Calu3 (cell line): ENCODE results near the gene NEDD9. TPM values are rescaled to one million over a fixed set of nuclear protein-coding genes. Genes with fewer than 3 reads are reported as not detected.
A peak's percentile ranks its signal among the peaks of the same experiment; 100 is the strongest.

Experiments
- BruUV-seq: library from RNA; stranded (reverse); fragments of 400-500 nt; replicated peaks from 2 replicates; lab custom pipeline; 2021; lab: Mats Ljungman, UMichigan
- CTCF ChIA-PET: fragments of 300-600 bp; sonication (Branson Sonifier 250); formaldehyde crosslinking; loops from one replicate; lab custom pipeline; 2022; ENCODE audit warnings: antibody characterized with exemption; lab: Charles Lee
- DNase-seq: peaks from one replicate; pipeline ENCODE4 v3.0.0; 2022
- H3K27ac Mint-ChIP-seq: one replicate; pipeline ENCODE4 v1.8.0; 2022; ENCODE audit warnings: mixed read lengths; ENCODE audit not compliant: unreplicated experiment
- H3K27me3 Mint-ChIP-seq: one replicate; pipeline ENCODE4 v1.8.0; 2022; ENCODE audit warnings: mixed read lengths; ENCODE audit not compliant: unreplicated experiment
- H3K36me3 Mint-ChIP-seq: one replicate; pipeline ENCODE4 v1.8.0; 2022; ENCODE audit warnings: mild to moderate bottlenecking, moderate library complexity, mixed read lengths; ENCODE audit not compliant: insufficient read depth, unreplicated experiment
- H3K4me1 Mint-ChIP-seq: one replicate; pipeline ENCODE4 v1.8.0; 2022; ENCODE audit warnings: mild to moderate bottlenecking, low read depth, mixed read lengths; ENCODE audit not compliant: unreplicated experiment
- H3K4me3 Mint-ChIP-seq: one replicate; pipeline ENCODE4 v1.8.0; 2022; ENCODE audit warnings: mild to moderate bottlenecking, low read depth, moderate library complexity, mixed read lengths; ENCODE audit not compliant: unreplicated experiment
- H3K9me3 Mint-ChIP-seq: one replicate; pipeline ENCODE4 v1.8.0; 2022; ENCODE audit warnings: low read depth, mixed read lengths; ENCODE audit not compliant: unreplicated experiment
- CTCF ChIP-seq: fragments of 200-600 bp; IDR thresholded peaks from one replicate; pipeline ENCODE4 v1.8.0; 2022; ENCODE audit warnings: antibody characterized with exemption; ENCODE audit not compliant: unreplicated experiment
- intact Hi-C: fragments of 100-400 bp; cut with micrococcal nuclease; formaldehyde crosslinking; loops from one replicate; pipeline ENCODE4 v1.10.0; 2022; ENCODE audit not compliant: unreplicated experiment
- total RNA-seq: library from RNA; stranded (reverse); gene quantifications from 2 replicates; pipeline ENCODE4 v1.2.3, GENCODE V29; 2022

Gene NEDD9
- total RNA-seq, 1 experiment from 2014 or later = 28.1 TPM

GRCh38 chr6:11258260-11259237, 26.1 kb upstream of the NEDD9 start:
- no peak for TF ChIP-seq CTCF
- H3K9me3 Mint-ChIP-seq = no peaks in the 10 kb centered on the region
- CTCF ChIA-PET = no interaction called here
- BruUV-seq = no TSS peak
- no peaks in the 10 kb centered on the region for H3K27me3 Mint-ChIP-seq
- no peak for DNase-seq
- intact Hi-C loops = no loop called here
- H3K27ac Mint-ChIP-seq = no peak overlapping the region
- no peak overlapping the region for H3K4me3 Mint-ChIP-seq
- no peaks in the 10 kb centered on the region for H3K36me3 Mint-ChIP-seq
- peaks cover 11% of the 10 kb centered on the region for H3K4me1 Mint-ChIP-seq

- no TSS peak for BruUV-seq
- CTCF ChIA-PET = no interaction called here
- no peak overlapping the region for H3K27ac Mint-ChIP-seq
- no peaks in the 10 kb centered on the region for H3K36me3 Mint-ChIP-seq
- H3K4me3 Mint-ChIP-seq = no peak overlapping the region
- no peak for TF ChIP-seq CTCF
- H3K9me3 Mint-ChIP-seq = no peaks in the 10 kb centered on the region
- H3K27me3 Mint-ChIP-seq = no peaks in the 10 kb centered on the region
- no peak for DNase-seq
- intact Hi-C loops = no loop called here
- peaks cover 21% of the 10 kb centered on the region for H3K4me1 Mint-ChIP-seq
These were observed 23.1 kb upstream of the NEDD9 start for GRCh38 chr6:11255610-11256009.

GRCh38 chr6:11253594-11253993, 21.1 kb upstream of the NEDD9 start:
- intact Hi-C loops = no loop called here
- peaks cover 21% of the 10 kb centered on the region for H3K4me1 Mint-ChIP-seq
- no peak overlapping the region for H3K4me3 Mint-ChIP-seq
- H3K27me3 Mint-ChIP-seq = no peaks in the 10 kb centered on the region
- H3K27ac Mint-ChIP-seq = no peak overlapping the region
- H3K36me3 Mint-ChIP-seq = no peaks in the 10 kb centered on the region
- peaks cover 2% of the 10 kb centered on the region for H3K9me3 Mint-ChIP-seq
- no peak for DNase-seq
- no peak for TF ChIP-seq CTCF
- CTCF ChIA-PET = no interaction called here
- BruUV-seq = no TSS peak

GRCh38 chr6:11251553-11252360, 19.3 kb upstream of the NEDD9 start:
- no peak for TF ChIP-seq CTCF
- no TSS peak for BruUV-seq
- Mint-ChIP-seq H3K9me3 (peaks cover 2% of the 10 kb centered on the region), H3K27ac (peak overlapping the region; percentile 47), H3K36me3 (no peaks in the 10 kb centered on the region), H3K4me3 (no peak overlapping the region), H3K27me3 (no peaks in the 10 kb centered on the region), H3K4me1 (peaks cover 21% of the 10 kb centered on the region)
- CTCF ChIA-PET = interaction anchor here (0.9 to 1.0 kb wide), 2 partner anchors 19 to 24 kb away, joined by 3 to 4 read pairs; partner anchors contain the start of gene NEDD9
- intact Hi-C loops = no loop called here
- DNase-seq = peak; percentile 60
